Tibial nerve (tissue), 4 donors: ENCODE data around the gene MTSS2. TPM values are rescaled to one million over a fixed set of nuclear protein-coding genes. Genes with fewer than 3 reads are reported as not detected.
A peak's percentile ranks its signal among the peaks of the same experiment; 100 is the strongest.

ENCODE experiments used
- DNase-seq, 2 donors: peaks; one replicate each; pipeline ENCODE4 v3.0.0-alpha.2; 2019; ENCODE audit warnings: low spot score in 2 of 2
- H3K27ac ChIP-seq, 4 donors: fragments of 200-600 bp; sonication (generic) in 3 of 4; one replicate each; pipeline ENCODE4 v1.5.1; 2017 to 2019; ENCODE audit warnings: mild to moderate bottlenecking in 1 of 4
- H3K27me3 ChIP-seq, 2 donors: fragments of 200-600 bp; sonication (generic) in 1 of 2; one replicate each; pipeline versions ENCODE4 v1.5.1 to v1.6.0; 2017 to 2019
- H3K36me3 ChIP-seq, 3 donors: fragments of 200-600 bp; sonication (generic); one replicate each; pipeline ENCODE4 v1.5.1; 2018 to 2019
- H3K4me1 ChIP-seq, 4 donors: fragments of 200-600 bp; sonication (generic) in 3 of 4; one replicate each; pipeline ENCODE4 v1.5.1; 2017 to 2019
- H3K4me3 ChIP-seq, 4 donors: fragments of 200-600 bp; sonication (generic) in 3 of 4; one replicate each; pipeline ENCODE4 v1.5.1; 2017 to 2019; ENCODE audit warnings: mild to moderate bottlenecking in 1 of 4, moderate library complexity in 1 of 4
- H3K9me3 ChIP-seq, 4 donors: fragments of 200-600 bp; sonication (generic) in 3 of 4; one replicate each; pipeline ENCODE4 v1.5.1; 2017 to 2019
- CTCF ChIP-seq, 5 experiments: fragments of 200-600 bp in 3 of 5; fragments of 450-650 bp in 2 of 5; sonication (generic) in 3 of 5; IDR thresholded peaks; one replicate each; pipeline ENCODE4 v1.5.1; 2016 to 2019; ENCODE audit warnings: antibody characterized with exemption in 5 of 5, mild to moderate bottlenecking in 3 of 5, moderate library complexity in 2 of 5
- EP300 ChIP-seq, 2 donors: sonication (generic); formaldehyde crosslinking; IDR thresholded peaks; one replicate each; pipeline ENCODE4 v1.6.1; 2017; ENCODE audit warnings: antibody characterized with exemption in 2 of 2, mild to moderate bottlenecking in 1 of 2
- POLR2A ChIP-seq, 2 donors: fragments of 450-650 bp; IDR thresholded peaks; one replicate each; pipeline ENCODE4 v1.6.1; 2017; ENCODE audit warnings: antibody characterized with exemption in 2 of 2, mild to moderate bottlenecking in 2 of 2, moderate library complexity in 2 of 2
- WGBS, 2 donors: methylation state at CpG; one replicate each; pipeline ENCODE4 v1.1.5; 2018; 5-methylcytosine and 5-hydroxymethylcytosine counted together
- total RNA-seq, 4 donors: library from RNA; depleted of rRNA; stranded (reverse); fragments of >200 nt; gene quantifications; one replicate each; pipeline ENCODE4 v1.1.0, GENCODE V29; 2016

Gene MTSS2
- total RNA-seq, 4 donors from 2014 or later = 24.1 to 40.6 (median 35.4) TPM

- WGBS, 2 donors = 72 to 82% methylated on average over 11 to 12 of the region's 12 CpGs
- H3K27ac ChIP-seq = peak overlapping the region in 1 of 4 donors; percentile 21
- no peaks in the 10 kb centered on the region for H3K27me3 ChIP-seq
- H3K4me3 ChIP-seq = no peak overlapping the region
- H3K36me3 ChIP-seq = peaks cover 0 to 90% (median 4%) of the 10 kb centered on the region in 3 donors
- H3K4me1 ChIP-seq = peaks cover 0 to 33% (median 4%) of the 10 kb centered on the region in 4 donors
- TF ChIP-seq EP300 (IDR thresholded peaks at IDR 0.05) = no peak
- no peak for TF ChIP-seq CTCF (IDR thresholded peaks at IDR 0.05)
- TF ChIP-seq POLR2A (IDR thresholded peaks at IDR 0.05) = no peak
- DNase-seq = no peak
- no peaks in the 10 kb centered on the region for H3K9me3 ChIP-seq
Observed at GRCh38 chr16:70659546-70659945, 26.3 kb downstream of the MTSS2 start.

GRCh38 chr16:70658921-70659320, 26.9 kb downstream of the MTSS2 start:
- Histone ChIP-seq H3K4me3 (no peak overlapping the region), H3K27ac (no peak overlapping the region), H3K4me1 (peaks cover 0 to 39% (median 6%) of the 10 kb centered on the region in 4 donors), H3K36me3 (peaks cover 0 to 89% (median 4%) of the 10 kb centered on the region in 3 donors), H3K27me3 (no peaks in the 10 kb centered on the region), H3K9me3 (no peaks in the 10 kb centered on the region)
- TF ChIP-seq POLR2A (IDR thresholded peaks at IDR 0.05) (no peak), EP300 (IDR thresholded peaks at IDR 0.05) (no peak)
- 64 to 83% methylated on average over 5 of the region's 5 CpGs for WGBS, 2 donors
- no peak for DNase-seq

- H3K27ac ChIP-seq = no peak overlapping the region
- no peak for TF ChIP-seq EP300 (IDR thresholded peaks at IDR 0.05)
- TF ChIP-seq POLR2A (IDR thresholded peaks at IDR 0.05) = no peak
- no peak for TF ChIP-seq CTCF (IDR thresholded peaks at IDR 0.05)
- H3K4me1 ChIP-seq = peaks cover 0 to 45% (median 6%) of the 10 kb centered on the region in 4 donors
- DNase-seq = no peak
- peaks cover 0 to 80% (median under 1%) of the 10 kb centered on the region in 3 donors for H3K36me3 ChIP-seq
- 80 to 89% methylated on average over 7 of the region's 7 CpGs for WGBS, 2 donors
- H3K27me3 ChIP-seq = no peaks in the 10 kb centered on the region
- H3K9me3 ChIP-seq = no peaks in the 10 kb centered on the region
- H3K4me3 ChIP-seq = no peak overlapping the region
Observed at GRCh38 chr16:70657956-70658355, 27.9 kb downstream of the MTSS2 start.

- no peak overlapping the region for H3K4me3 ChIP-seq
- TF ChIP-seq EP300 (IDR thresholded peaks at IDR 0.05) (no peak), POLR2A (IDR thresholded peaks at IDR 0.05) (no peak), CTCF (IDR thresholded peaks at IDR 0.05) (no peak)
- peaks cover 0 to 68% (median 0%) of the 10 kb centered on the region in 3 donors for H3K36me3 ChIP-seq
- no peaks in the 10 kb centered on the region for H3K27me3 ChIP-seq
- DNase-seq = no peak
- H3K27ac ChIP-seq = no peak overlapping the region
- peaks cover 0 to 43% (median 2%) of the 10 kb centered on the region in 4 donors for H3K4me1 ChIP-seq
- no peaks in the 10 kb centered on the region for H3K9me3 ChIP-seq
- WGBS, 2 donors = 65% methylated on average over 21 to 22 of the region's 22 CpGs
Observed at GRCh38 chr16:70656712-70657263, 29.1 kb downstream of the MTSS2 start.

- 80 to 88% methylated on average over 7 to 8 of the region's 8 CpGs for WGBS, 2 donors
- H3K27me3 ChIP-seq = no peaks in the 10 kb centered on the region
- no peaks in the 10 kb centered on the region for H3K9me3 ChIP-seq
- H3K4me3 ChIP-seq = no peak overlapping the region
- TF ChIP-seq POLR2A (IDR thresholded peaks at IDR 0.05) (no peak), EP300 (IDR thresholded peaks at IDR 0.05) (no peak), CTCF (IDR thresholded peaks at IDR 0.05) (no peak)
- no peak overlapping the region for H3K27ac ChIP-seq
- no peak for DNase-seq
- H3K36me3 ChIP-seq = peaks cover 0 to 62% (median 0%) of the 10 kb centered on the region in 3 donors
- peaks cover 0 to 39% (median 2%) of the 10 kb centered on the region in 4 donors for H3K4me1 ChIP-seq
Observed at GRCh38 chr16:70656065-70656711, 29.7 kb downstream of the MTSS2 start.
